ACHN (cell line): Measurements from ENCODE around the gene LIF.
"Not testable (repeated sequence)": the region's sequence is repeated elsewhere in the genome, so short reads cannot be mapped to it uniquely, and the experiment has no call there.

ENCODE experiments used
- DNase-seq: peaks from one replicate; pipeline ENCODE4 v3.0.0-alpha.2; 2015
- in situ Hi-C: cut with HindIII; loops from 2 replicates; pipeline ENCODE4 v1.10.0; 2017; ENCODE audit warnings: low sequenced_read_pairs, low pct_ligation_motif_present, low pct_unique_long_range_greater_than_20kb

The LIF gene

GRCh38 chr22:30204015-30204741 lies 42.4 kb downstream of the LIF start:
- DNase-seq = no peak
- in situ Hi-C loops = no loop called here

- no peak for DNase-seq
These were observed 44.0 kb downstream of the LIF start for GRCh38 chr22:30202531-30203006.

GRCh38 chr22:30201945-30202344 lies 44.6 kb downstream of the LIF start:
- DNase-seq = no peak
- in situ Hi-C loops = no loop called here

More at GRCh38 chr22:30202531-30203006, 44.0 kb downstream of the LIF start:
- in situ Hi-C loops = no loop called here

- in situ Hi-C loops, DNase-seq: not testable (repeated sequence)
These were observed 45.7 kb downstream of the LIF start for GRCh38 chr22:30200905-30201304.

- in situ Hi-C loops = no loop called here
- no peak for DNase-seq
These were observed 47.6 kb downstream of the LIF start for GRCh38 chr22:30198921-30199320.

GRCh38 chr22:30198152-30198825 lies 48.3 kb downstream of the LIF start:
- in situ Hi-C loops = no loop called here
- no peak for DNase-seq

GRCh38 chr22:30197389-30197788 lies 49.2 kb downstream of the LIF start:
- DNase-seq = no peak
- in situ Hi-C loops = no loop called here

GRCh38 chr22:30196880-30197336 lies 49.7 kb downstream of the LIF start:
- in situ Hi-C loops = no loop called here
- DNase-seq = no peak

GRCh38 chr22:30196141-30196879 lies 50.2 kb downstream of the LIF start:
- in situ Hi-C loops = no loop called here

GRCh38 chr22:30195245-30196140 lies 51.1 kb downstream of the LIF start:
- in situ Hi-C loops = no loop called here
- DNase-seq = no peak

More at GRCh38 chr22:30196141-30196879, 50.2 kb downstream of the LIF start:
- peak; percentile 99 for DNase-seq

- in situ Hi-C loops = no loop called here
- DNase-seq = no peak
These were observed 53.4 kb downstream of the LIF start for GRCh38 chr22:30193031-30193775.

- in situ Hi-C loops = no loop called here
- DNase-seq = no peak
These were observed 54.1 kb downstream of the LIF start for GRCh38 chr22:30192427-30192826.

GRCh38 chr22:30191040-30191701 lies 55.4 kb downstream of the LIF start:
- in situ Hi-C loops = no loop called here

GRCh38 chr22:30190574-30190973 lies 56.0 kb downstream of the LIF start:
- in situ Hi-C loops = no loop called here
- no peak for DNase-seq

More at GRCh38 chr22:30191040-30191701, 55.4 kb downstream of the LIF start:
- DNase-seq = no peak
